GM18526 (cell line): Measurements from ENCODE around the gene VSX1.

Experiments
- POLR2A ChIP-seq: IDR thresholded peaks from 3 replicates; pipeline ENCODE4 v1.6.1; 2011; ENCODE audit not compliant: insufficient read length; ENCODE audit errors: extremely low read depth

VSX1 gene

GRCh38 chr20:25078662-25079061 is 3.3 kb downstream of the VSX1 start:
- no peak for TF ChIP-seq POLR2A

GRCh38 chr20:25077610-25078169 is 4.3 kb downstream of the VSX1 start:
- no peak for TF ChIP-seq POLR2A

GRCh38 chr20:25076731-25077609 is 5.0 kb downstream of the VSX1 start:
- TF ChIP-seq POLR2A, result no peak

GRCh38 chr20:25076201-25076600 is 5.7 kb downstream of the VSX1 start:
- no peak for TF ChIP-seq POLR2A

- TF ChIP-seq POLR2A, result no peak
Measured at GRCh38 chr20:25073544-25073943, 8.4 kb downstream of the VSX1 start.

- no peak for TF ChIP-seq POLR2A
Measured at GRCh38 chr20:25072226-25072811, 9.6 kb downstream of the VSX1 start.

- TF ChIP-seq POLR2A, result no peak
Measured at GRCh38 chr20:25071734-25072133, 10.2 kb downstream of the VSX1 start.

- no peak for TF ChIP-seq POLR2A
Measured at GRCh38 chr20:25070821-25071473, 11.0 kb downstream of the VSX1 start.

- TF ChIP-seq POLR2A, result no peak
Measured at GRCh38 chr20:25067102-25067987, 14.6 kb downstream of the VSX1 start.

GRCh38 chr20:25066386-25066785 is 15.6 kb downstream of the VSX1 start:
- no peak for TF ChIP-seq POLR2A

GRCh38 chr20:25065625-25066338 is 16.2 kb downstream of the VSX1 start:
- TF ChIP-seq POLR2A, result no peak

GRCh38 chr20:25065072-25065624 is 16.8 kb downstream of the VSX1 start:
- TF ChIP-seq POLR2A, result no peak

- no peak for TF ChIP-seq POLR2A
Measured at GRCh38 chr20:25064561-25065071, 17.3 kb downstream of the VSX1 start.

- no peak for TF ChIP-seq POLR2A
Measured at GRCh38 chr20:25063981-25064380, 18.0 kb downstream of the VSX1 start.
